Heart left ventricle (tissue), 16 donors: Measurements from ENCODE around the gene CCL17. TPM values are rescaled to one million over a fixed set of nuclear protein-coding genes. Genes with fewer than 3 reads are reported as not detected.

Experiments
- ATAC-seq, 4 donors: fragments of 200-7000 bp; cut with Tn5 transposase; one replicate each; pipeline ENCODE4 v1.9.1; 2020 to 2022; ENCODE audit warnings: moderate library complexity in 4 of 4, mild to moderate bottlenecking in 3 of 4, moderate number of reproducible peaks in 1 of 4
- DNase-seq, 5 donors: peaks; one replicate each; pipeline ENCODE4 v3.0.0-alpha.2; 2020
- H3K27ac ChIP-seq, 12 donors: fragments of 200-600 bp; sonication (generic) in 4 of 12; one replicate each; pipeline versions ENCODE4 v1.5.0 to v1.8.0; 2016 to 2022; ENCODE audit warnings: mild to moderate bottlenecking in 2 of 12
- H3K27me3 ChIP-seq, 9 donors: fragments of 200-600 bp; sonication (generic) in 2 of 9; one replicate each; pipeline versions ENCODE4 v1.5.1 to v1.8.0; 2016 to 2022; ENCODE audit warnings: mild to moderate bottlenecking in 3 of 9
- H3K36me3 ChIP-seq, 9 donors: fragments of 200-600 bp; sonication (generic) in 2 of 9; one replicate each; pipeline versions ENCODE4 v1.5.0 to v1.8.0; 2018 to 2022; ENCODE audit warnings: mild to moderate bottlenecking in 2 of 9
- H3K4me1 ChIP-seq, 12 donors: fragments of 200-600 bp; sonication (generic) in 4 of 12; one replicate each; pipeline versions ENCODE4 v1.5.0 to v1.8.0; 2016 to 2022; ENCODE audit warnings: mild to moderate bottlenecking in 3 of 12
- H3K4me3 ChIP-seq, 12 donors: fragments of 200-600 bp; sonication (generic) in 4 of 12; one replicate each; pipeline versions ENCODE4 v1.5.0 to v1.8.0; 2017 to 2022; ENCODE audit warnings: mild to moderate bottlenecking in 9 of 12, moderate library complexity in 4 of 12
- H3K9me3 ChIP-seq, 12 donors: fragments of 200-600 bp; sonication (generic) in 4 of 12; one replicate each; pipeline versions ENCODE4 v1.5.0 to v1.8.0; 2016 to 2022; ENCODE audit warnings: mild to moderate bottlenecking in 1 of 12
- CTCF ChIP-seq, 12 donors: fragments of 200-600 bp; sonication (generic) in 4 of 12; IDR thresholded peaks; one replicate each; pipeline versions ENCODE4 v1.5.0 to v1.8.0; 2018 to 2022; ENCODE audit warnings: antibody characterized with exemption in 12 of 12, mild to moderate bottlenecking in 5 of 12
- POLR2A ChIP-seq, 2 donors: fragments of 450-650 bp; IDR thresholded peaks; one replicate each; pipeline ENCODE4 v1.6.1; 2017; ENCODE audit warnings: antibody characterized with exemption in 2 of 2, mild to moderate bottlenecking in 2 of 2, moderate library complexity in 2 of 2
- WGBS, 4 donors: extraction: QIAGEN DNeasy Blood & Tissue Kit in 2 of 4; methylation state at CpG; one replicate each; pipeline versions ENCODE4 v1.1.5 to v1.1.7; 2013 to 2018; 5-methylcytosine and 5-hydroxymethylcytosine counted together
- intact Hi-C, 10 donors: fragments of 100-400 bp; cut with DNase I; formaldehyde crosslinking; loops; one replicate each; pipeline versions ENCODE4 v1.11.1 to v1.14.2; 2022
- polyA plus RNA-seq, 2 donors: library from polyadenylated mRNA; stranded (reverse); fragments of 200-250 nt; gene quantifications; one replicate each; pipeline ENCODE4 v1.2.3, GENCODE V29; 2013
- total RNA-seq, 9 donors: library from RNA; depleted of rRNA in 2 of 9; stranded (reverse); fragments of >200 nt in 2 of 9; fragmentation: NEBNext Ultra II Directional in 3 of 9; extraction: Animal tissue kit (Norgen Biotek cat#: 25700) in 3 of 9; gene quantifications; one replicate each; pipeline versions ENCODE4 v1.1.0 to v1.2.4, GENCODE V29; 2016 to 2023
- donor health status: ischemic (EF 13 %, LVEDD 7.1; RV severe dilation, severe dysfunction).
- donor health status: healthy with polysubstance abuse.
- donor health status: DM: no; HTN: yes; CAD: no.
- donor health status: DM: no; HTN: no; CAD: no.
- donor health status: ischemic (EF 25% LVEDD 6.9; RV normal size, moderate dysfunction).
- donor health status: ischemic (EF 25% LVEDD 5.7; RV mildly dilated, moderate dysfunction).
- donor health status: healthy.
- donor health status: DM: yes; HTN: yes; CAD: no.
- donor health status: ischemic (EF 35%, LVEDD 5.7; RV mildly dilated, moderate dysfunction).
- donor health status: nonischemic (EF 11% LVEDD 7.7; RV severe dilation, severe dysfunction).
- donor health status: DM: yes; HTN: yes; CAD: no.
- donor health status: PGD.
- donor health status: ischemic (EF 29% LVEDD 5.4; RV normal size, mild dysfunction).
- donor health status: nonischemic (EF 23%, LVEDD 6.1; RV moderate dilation, normal function).

The CCL17 gene
- total and polyA plus RNA-seq, 11 donors = 0.26 to 4.0 (median 1.0) TPM; not detected in 8

DNA sequence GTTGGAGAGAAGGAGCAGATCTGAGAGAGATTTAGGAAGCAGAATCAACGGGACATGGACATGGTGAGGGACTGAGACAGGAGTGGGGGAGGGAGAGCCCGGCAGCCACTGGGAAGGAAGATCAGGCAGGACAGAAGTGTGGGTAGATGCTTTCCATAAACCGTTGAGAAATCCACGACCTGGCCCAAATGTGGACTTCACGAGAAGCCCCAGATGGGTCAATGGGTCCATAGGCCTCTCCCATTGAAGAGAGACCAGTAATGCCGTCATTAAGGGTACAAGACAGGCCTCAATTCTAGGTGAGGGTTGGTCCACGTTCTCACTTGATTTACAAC, 46.5 kb upstream of the CCL17 start:
- intact Hi-C loops = no loop called here
- no peaks in the 10 kb centered on the region for H3K36me3 ChIP-seq
- ATAC-seq (no peak), DNase-seq (no peak)
- no peak overlapping the region for H3K27ac ChIP-seq
- no peaks in the 10 kb centered on the region for H3K27me3 ChIP-seq
- H3K4me1 ChIP-seq = no peaks in the 10 kb centered on the region
- WGBS, 4 donors = 83 to 95% (median 87%) methylated on average over 7 of the region's 7 CpGs
- TF ChIP-seq CTCF (IDR thresholded peaks at IDR 0.05) (no peak), POLR2A (IDR thresholded peaks at IDR 0.05) (no peak)
- no peaks in the 10 kb centered on the region for H3K9me3 ChIP-seq
- H3K4me3 ChIP-seq = no peak overlapping the region

- Histone ChIP-seq H3K4me3 (no peak within 1 kb of the TSS), H3K27me3 (no peaks in the 10 kb centered on the region), H3K36me3 (no peaks in the 10 kb centered on the region), H3K4me1 (no peaks in the 10 kb centered on the region), H3K9me3 (no peaks in the 10 kb centered on the region), H3K27ac (no peak within 1 kb of the TSS)
- TF ChIP-seq CTCF (IDR thresholded peaks at IDR 0.05) (no peak), POLR2A (IDR thresholded peaks at IDR 0.05) (no peak)
- intact Hi-C loops = no loop called here
- DNase-seq (no peak), ATAC-seq (no peak)
- WGBS, 4 donors = 82 to 90% (median 90%) methylated on average over 6 to 9 of the region's 9 CpGs
Measured at GRCh38 chr16:57358527-57359095, 46.0 kb upstream of the CCL17 start, which contains the start of gene CCL22. Gene CCL22 (plus strand): TSS chr16:57358783. CDS start chr16:57358817, 34 bp downstream.

DNA sequence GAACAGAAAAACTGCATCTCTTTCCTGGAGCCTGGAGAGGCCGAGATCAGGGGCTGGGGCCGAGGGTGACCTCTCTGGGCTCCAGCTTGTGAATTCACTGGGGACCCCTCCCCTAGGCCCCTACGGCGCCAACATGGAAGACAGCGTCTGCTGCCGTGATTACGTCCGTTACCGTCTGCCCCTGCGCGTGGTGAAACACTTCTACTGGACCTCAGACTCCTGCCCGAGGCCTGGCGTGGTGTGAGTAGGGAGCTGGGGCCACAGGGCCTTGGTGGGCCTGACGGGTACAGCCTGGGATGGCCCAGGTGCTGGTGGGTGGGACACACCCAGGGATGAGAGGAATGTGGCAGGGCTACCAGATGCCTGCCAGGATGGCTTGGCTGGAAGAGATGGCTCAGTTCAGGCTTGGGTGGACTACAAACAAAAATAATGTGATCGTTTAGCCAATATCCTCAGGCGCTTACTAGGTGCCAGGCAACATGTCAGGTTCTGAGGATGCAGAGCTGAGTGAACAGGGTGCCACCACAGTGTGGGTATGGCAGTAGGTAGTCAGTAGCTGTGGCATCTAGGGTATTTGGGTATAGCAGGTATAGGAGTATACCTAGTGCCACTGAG, 44.1 kb upstream of the CCL17 start:
- DNase-seq (no peak), ATAC-seq (no peak)
- intact Hi-C loops = no loop called here
- WGBS, 4 donors = 91 to 97% (median 96%) methylated on average over 12 to 16 of the region's 16 CpGs
- TF ChIP-seq POLR2A (IDR thresholded peaks at IDR 0.05) (no peak), CTCF (IDR thresholded peaks at IDR 0.05) (no peak)
- H3K27me3 ChIP-seq = no peaks in the 10 kb centered on the region
- no peak overlapping the region for H3K4me3 ChIP-seq
- H3K27ac ChIP-seq = no peak overlapping the region
- peaks cover 0 to 4% (median 0%) of the 10 kb centered on the region in 12 donors for H3K4me1 ChIP-seq
- no peaks in the 10 kb centered on the region for H3K36me3 ChIP-seq
- no peaks in the 10 kb centered on the region for H3K9me3 ChIP-seq

DNA sequence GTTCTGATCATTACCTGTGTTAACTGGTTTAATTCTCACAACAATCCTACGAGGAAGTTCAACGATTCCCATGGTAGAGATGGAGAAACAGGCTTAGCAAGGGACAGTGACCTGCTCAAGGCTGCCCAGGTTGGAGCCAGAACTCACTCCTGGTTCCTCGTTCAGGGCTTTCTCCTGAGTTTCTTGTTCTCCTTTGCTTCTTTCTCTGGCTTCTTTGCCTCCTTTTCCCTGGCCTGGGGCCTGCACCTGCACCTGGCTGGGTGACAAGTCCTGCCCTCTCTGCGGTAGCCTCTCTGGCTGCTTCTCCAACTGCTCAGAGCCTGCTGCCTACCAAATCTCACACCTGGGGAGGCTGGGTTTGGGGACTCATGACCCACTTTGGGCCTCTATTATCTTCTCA, 43.2 kb upstream of the CCL17 start:
- TF ChIP-seq CTCF (IDR thresholded peaks at IDR 0.05) = no peak
- no peak for TF ChIP-seq POLR2A (IDR thresholded peaks at IDR 0.05)
- 77 to 87% (median 86%) methylated on average over 4 of the region's 4 CpGs for WGBS, 4 donors
- DNase-seq (no peak), ATAC-seq (no peak)
- Histone ChIP-seq H3K4me1 (peaks cover 0 to 13% (median 2%) of the 10 kb centered on the region in 12 donors), H3K4me3 (no peak overlapping the region), H3K27ac (no peak overlapping the region), H3K27me3 (no peaks in the 10 kb centered on the region), H3K36me3 (no peaks in the 10 kb centered on the region), H3K9me3 (no peaks in the 10 kb centered on the region)
- intact Hi-C loops = no loop called here
